ENCODE data around the gene ADARB2.

DNA sequence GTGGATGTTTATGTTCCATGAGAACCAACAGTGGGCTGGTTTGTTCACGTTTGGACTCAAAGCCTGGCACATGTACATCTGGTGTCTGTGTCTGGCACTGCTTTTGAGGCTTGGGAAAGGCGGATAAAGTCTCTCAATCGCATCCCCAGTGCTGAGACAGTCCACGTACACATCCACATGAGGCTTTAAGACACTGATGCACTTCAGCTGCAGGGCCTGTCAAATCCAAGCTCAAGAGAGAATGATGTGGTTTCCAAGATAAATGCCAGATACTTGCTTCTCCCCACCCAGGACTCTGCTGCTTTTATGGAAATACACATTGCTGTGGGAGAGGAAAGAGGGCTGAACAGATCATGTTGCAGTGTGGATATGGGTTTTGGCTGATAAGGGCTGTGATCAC, 178.4 kb downstream of the ADARB2 start:
- TF ChIP-seq, protein P1, sequence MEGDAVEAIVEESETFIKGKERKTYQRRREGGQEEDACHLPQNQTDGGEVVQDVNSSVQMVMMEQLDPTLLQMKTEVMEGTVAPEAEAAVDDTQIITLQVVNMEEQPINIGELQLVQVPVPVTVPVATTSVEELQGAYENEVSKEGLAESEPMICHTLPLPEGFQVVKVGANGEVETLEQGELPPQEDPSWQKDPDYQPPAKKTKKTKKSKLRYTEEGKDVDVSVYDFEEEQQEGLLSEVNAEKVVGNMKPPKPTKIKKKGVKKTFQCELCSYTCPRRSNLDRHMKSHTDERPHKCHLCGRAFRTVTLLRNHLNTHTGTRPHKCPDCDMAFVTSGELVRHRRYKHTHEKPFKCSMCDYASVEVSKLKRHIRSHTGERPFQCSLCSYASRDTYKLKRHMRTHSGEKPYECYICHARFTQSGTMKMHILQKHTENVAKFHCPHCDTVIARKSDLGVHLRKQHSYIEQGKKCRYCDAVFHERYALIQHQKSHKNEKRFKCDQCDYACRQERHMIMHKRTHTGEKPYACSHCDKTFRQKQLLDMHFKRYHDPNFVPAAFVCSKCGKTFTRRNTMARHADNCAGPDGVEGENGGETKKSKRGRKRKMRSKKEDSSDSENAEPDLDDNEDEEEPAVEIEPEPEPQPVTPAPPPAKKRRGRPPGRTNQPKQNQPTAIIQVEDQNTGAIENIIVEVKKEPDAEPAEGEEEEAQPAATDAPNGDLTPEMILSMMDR (IDR thresholded peaks at IDR 0.05), result no peak
- TF ChIP-seq POLR2A (IDR thresholded peaks at IDR 0.05), result no peak
